Activated CD4-positive, alpha-beta T cell treated with anti-CD3 and anti-CD28 coated beads, Interleukin-2, Interleukin-6, amounts not matched to agents 100 ng/mL and 50 ng/mL, durations not matched to agents 16 hours and 8 hours (primary cell): ENCODE data around the gene ADAMTSL1.
"Not testable (repeated sequence)": the region's sequence is repeated elsewhere in the genome, so short reads cannot be mapped to it uniquely, and the experiment has no call there.

Experiments used
- DNase-seq: peaks from one replicate; pipeline ENCODE4 v3.0.0-alpha.2; 2020

ADAMTSL1 gene

GRCh38 chr9:18911714-18912342 is 437.9 kb downstream of the ADAMTSL1 start:
- no peak for DNase-seq

- no peak for DNase-seq
Measured at GRCh38 chr9:18920141-18921084, 446.5 kb downstream of the ADAMTSL1 start.

GRCh38 chr9:18921366-18922075 is 447.6 kb downstream of the ADAMTSL1 start:
- DNase-seq = no peak

GRCh38 chr9:18922161-18922885 is 448.4 kb downstream of the ADAMTSL1 start:
- DNase-seq = no peak

GRCh38 chr9:18923167-18923566 is 449.2 kb downstream of the ADAMTSL1 start:
- DNase-seq = no peak

- DNase-seq = no peak
Measured at GRCh38 chr9:18923671-18924430, 449.9 kb downstream of the ADAMTSL1 start.

GRCh38 chr9:18925880-18926279 is 451.9 kb downstream of the ADAMTSL1 start:
- no peak for DNase-seq

- no peak for DNase-seq
Measured at GRCh38 chr9:18926513-18926912, 452.6 kb downstream of the ADAMTSL1 start.

- no peak for DNase-seq
Measured at GRCh38 chr9:18928711-18929110, 454.8 kb downstream of the ADAMTSL1 start.

- not testable (repeated sequence) for DNase-seq
Measured at GRCh38 chr9:18930611-18931010, 456.7 kb downstream of the ADAMTSL1 start.

GRCh38 chr9:18935541-18935940 is 461.6 kb downstream of the ADAMTSL1 start:
- no peak for DNase-seq

GRCh38 chr9:18936094-18936871 is 462.3 kb downstream of the ADAMTSL1 start:
- DNase-seq = no peak

- DNase-seq = no peak
Measured at GRCh38 chr9:18939943-18940342, 466.0 kb downstream of the ADAMTSL1 start.

- DNase-seq = no peak
Measured at GRCh38 chr9:18941060-18941740, 467.2 kb downstream of the ADAMTSL1 start.

GRCh38 chr9:18942801-18943200 is 468.8 kb downstream of the ADAMTSL1 start:
- no peak for DNase-seq

GRCh38 chr9:18947892-18948339 is 474.0 kb downstream of the ADAMTSL1 start:
- DNase-seq = no peak

GRCh38 chr9:18951936-18952335 is 478.0 kb downstream of the ADAMTSL1 start:
- no peak for DNase-seq

GRCh38 chr9:18955626-18956025 is 481.7 kb downstream of the ADAMTSL1 start:
- no peak for DNase-seq
